Measurements from ENCODE around the gene RASD2. TPM values are rescaled to one million over a fixed set of nuclear protein-coding genes. Genes with fewer than 3 reads are reported as not detected.

The RASD2 gene
- total RNA-seq, 1 experiment from 2014 or later, result 3.1 TPM

GRCh38 chr22:35517207-35517606 lies 23.4 kb upstream of the RASD2 start:
- DNase-seq (ENCODE audit: low spot score), result no peak
- Mint-ChIP-seq H3K27me3 (ENCODE audit: low read depth) (peaks cover 3% of the 10 kb centered on the region; the same call in 1 of the 2 replicates), H3K4me3 (no peak overlapping the region), H3K36me3 (no peaks in the 10 kb centered on the region), H3K27ac (no peak overlapping the region), H3K9me3 (no peaks in the 10 kb centered on the region), H3K4me1 (peaks cover 18% of the 10 kb centered on the region)
- ChIA-PET CTCF (interaction anchor here (0.6 to 1.8 kb wide), 8 partner anchors 24 to 121 kb away, joined by 3 to 8 read pairs (median 4); no protein-coding TSS in a partner anchor), POLR2A (no interaction called here)
- ATAC-seq, result peak; percentile 48; the same call in 1 of the 2 replicates
- peak; percentile 59; the same call in 1 of the 2 replicates for TF ChIP-seq PRDM15 (CRISPR knock-in tag; IDR thresholded peaks at IDR 0.05)
- no peak for TF ChIP-seq MXD4 (CRISPR knock-in tag; IDR thresholded peaks at IDR 0.05; ENCODE audit: borderline replicate concordance)
- no peak for TF ChIP-seq CREM (CRISPR knock-in tag; IDR thresholded peaks at IDR 0.05)
- TF ChIP-seq IRF1 (CRISPR knock-in tag; IDR thresholded peaks at IDR 0.05), result no peak

- DNase-seq (ENCODE audit: low spot score) (no peak), ATAC-seq (peak; percentile 42; the same call in 1 of the 2 replicates)
- no peak for TF ChIP-seq JUN (CRISPR knock-in tag; IDR thresholded peaks at IDR 0.05)
- TF ChIP-seq ZBTB21 (CRISPR knock-in tag; IDR thresholded peaks at IDR 0.05; ENCODE audit: borderline replicate concordance), result no peak
- TF ChIP-seq PRRX2 (CRISPR knock-in tag; IDR thresholded peaks at IDR 0.05), result no peak
- no peak for TF ChIP-seq ZNF425 (CRISPR knock-in tag; conservative IDR thresholded peaks at IDR 0.05)
- TF ChIP-seq ZNF138 (CRISPR knock-in tag; conservative IDR thresholded peaks at IDR 0.05), result no peak
- no peak for TF ChIP-seq AFF4 (CRISPR knock-in tag; IDR thresholded peaks at IDR 0.05; ENCODE audit: borderline replicate concordance)
- no peak for TF ChIP-seq AR (CRISPR knock-in tag; IDR thresholded peaks at IDR 0.05)
- no peak for TF ChIP-seq TEAD4 (CRISPR knock-in tag; IDR thresholded peaks at IDR 0.05)
- no peak for TF ChIP-seq SMAD4 (CRISPR knock-in tag; IDR thresholded peaks at IDR 0.05)
- no peak for TF ChIP-seq ZNF317 (CRISPR knock-in tag; IDR thresholded peaks at IDR 0.05; ENCODE audit: borderline replicate concordance, low read depth)
- TF ChIP-seq E2F4 (CRISPR knock-in tag; IDR thresholded peaks at IDR 0.05; ENCODE audit: borderline replicate concordance, low read depth), result no peak
- TF ChIP-seq ZBTB43 (CRISPR knock-in tag; IDR thresholded peaks at IDR 0.05), result no peak
- peaks cover 12% of the 10 kb centered on the region for H3K4me1 Mint-ChIP-seq
- peaks cover 3% of the 10 kb centered on the region; the same call in 1 of the 2 replicates for H3K27me3 Mint-ChIP-seq (ENCODE audit: low read depth)
- POLR2A ChIA-PET, result no interaction called here
- H3K27ac Mint-ChIP-seq, result no peak overlapping the region
- H3K4me3 Mint-ChIP-seq, result no peak overlapping the region
- no peaks in the 10 kb centered on the region for H3K9me3 Mint-ChIP-seq
- CTCF ChIA-PET, result interaction anchor here (1.0 to 1.8 kb wide), 3 partner anchors 31 to 87 kb away, joined by 3 to 8 read pairs (median 3); no protein-coding TSS in a partner anchor
- no peaks in the 10 kb centered on the region for H3K36me3 Mint-ChIP-seq
Measured at GRCh38 chr22:35517769-35518530, 22.7 kb upstream of the RASD2 start.
